ENCODE results near the gene EHF.
A peak's percentile ranks its signal among the peaks of the same experiment; 100 is the strongest.

Gene EHF

DNA sequence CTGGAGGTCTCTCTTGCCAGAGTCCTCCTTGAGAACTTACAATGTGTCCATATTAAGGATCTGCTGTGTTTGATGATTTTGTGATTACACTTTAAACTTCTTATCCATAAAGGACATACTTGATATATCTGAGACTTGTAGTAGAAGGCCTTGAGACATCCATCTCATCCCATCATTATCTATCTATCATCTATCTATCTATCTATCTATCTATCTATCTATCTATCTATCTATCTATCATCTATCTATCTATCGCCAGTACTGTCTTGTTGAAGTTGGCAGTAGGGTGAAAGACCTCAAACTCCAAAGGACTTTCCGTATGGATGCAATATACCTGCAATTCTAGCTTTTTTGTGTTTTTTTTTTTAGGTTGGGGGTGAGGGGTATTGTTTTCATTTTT lies 2.5 kb upstream of the EHF start:
- DNase-seq (ENCODE audit: low spot score in 2 of 2) (no peak), ATAC-seq (replicated peaks; ENCODE audit: extremely low read depth, poor library complexity, severe bottlenecking) (no peak)
- Mint-ChIP-seq H3K4me1 (peaks cover 12% of the 10 kb centered on the region), H3K36me3 (ENCODE audit: insufficient read depth) (no peaks in the 10 kb centered on the region), H3K4me3 (no peak overlapping the region), H3K27me3 (peaks cover 53% of the 10 kb centered on the region), H3K27ac (ENCODE audit: low read depth) (no peak overlapping the region), H3K9me3 (no peaks in the 10 kb centered on the region)

DNA sequence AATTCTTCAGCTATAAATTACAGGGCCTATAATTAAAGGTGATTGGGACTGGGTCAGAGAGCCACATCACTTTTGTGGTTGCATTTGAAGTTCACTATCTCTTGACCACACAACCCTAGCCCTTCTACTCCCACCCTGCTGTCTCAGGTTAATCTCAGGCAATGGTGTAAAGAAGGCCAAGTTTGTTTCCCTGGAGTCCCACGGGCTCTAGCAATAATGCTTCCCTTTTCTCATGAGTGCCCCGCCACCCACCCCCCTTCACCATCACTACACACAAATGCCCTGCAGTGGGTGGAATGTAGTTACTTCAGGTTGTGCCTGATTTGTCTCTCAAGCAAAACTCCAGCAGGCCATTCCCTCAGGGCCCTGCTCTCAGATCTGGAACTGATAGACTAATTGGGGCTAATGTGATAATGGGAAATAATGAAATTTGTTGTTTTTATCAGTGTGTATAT lies 1.8 kb upstream of the EHF start:
- Mint-ChIP-seq H3K27ac (ENCODE audit: low read depth) (no peak overlapping the region), H3K4me3 (no peak overlapping the region), H3K4me1 (peaks cover 17% of the 10 kb centered on the region), H3K9me3 (no peaks in the 10 kb centered on the region), H3K36me3 (ENCODE audit: insufficient read depth) (peaks cover 3% of the 10 kb centered on the region), H3K27me3 (peaks cover 55% of the 10 kb centered on the region)
- DNase-seq (ENCODE audit: low spot score in 2 of 2) (no peak), ATAC-seq (replicated peaks; ENCODE audit: extremely low read depth, poor library complexity, severe bottlenecking) (no peak)

DNA sequence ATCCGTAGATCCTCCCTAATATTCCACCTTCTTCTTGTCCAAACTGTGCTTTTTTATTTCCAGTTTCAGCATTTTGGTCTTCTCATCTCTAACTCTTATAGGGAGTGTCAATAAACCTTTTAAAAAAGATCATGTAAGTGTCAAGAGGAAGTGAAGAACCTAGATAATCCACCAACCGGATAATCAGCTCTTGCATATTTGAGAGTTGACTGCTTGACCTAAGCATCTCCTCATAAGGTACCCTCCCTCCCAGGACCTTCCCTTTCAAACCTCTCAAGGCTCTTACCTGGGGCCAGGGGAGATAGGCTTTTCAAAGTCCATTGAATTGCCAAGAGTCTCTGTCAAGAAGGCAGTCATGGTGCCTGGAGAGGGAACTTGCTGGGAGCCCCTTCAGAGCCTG lies 691 bp upstream of the EHF start:
- DNase-seq (ENCODE audit: low spot score in 2 of 2): no peak
- Mint-ChIP-seq H3K9me3 (no peaks in the 10 kb centered on the region), H3K4me1 (peaks cover 13% of the 10 kb centered on the region), H3K27ac (ENCODE audit: low read depth) (no peak overlapping the region), H3K36me3 (ENCODE audit: insufficient read depth) (peaks cover 3% of the 10 kb centered on the region), H3K27me3 (peaks cover 65% of the 10 kb centered on the region), H3K4me3 (no peak overlapping the region)
- no peak for ATAC-seq (replicated peaks; ENCODE audit: extremely low read depth, poor library complexity, severe bottlenecking)

DNA sequence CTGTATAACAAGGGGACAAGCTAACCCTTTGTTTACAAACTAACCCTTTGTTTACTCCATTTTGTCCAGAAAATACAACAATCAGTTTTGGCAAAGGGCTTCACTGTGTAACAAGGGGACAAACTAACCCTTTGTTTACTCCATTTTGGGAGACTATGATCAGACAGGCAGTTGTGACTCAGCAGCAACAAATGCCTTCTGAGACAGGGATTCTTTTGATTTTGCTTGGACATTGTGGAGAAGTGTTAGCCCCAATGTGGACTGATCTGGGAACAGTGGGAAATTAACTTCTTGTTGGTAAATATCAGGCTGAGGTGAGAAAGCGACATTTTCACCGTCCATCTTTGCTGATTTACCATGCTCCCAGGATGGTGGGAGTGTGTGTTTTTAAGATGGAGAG lies 983 bp downstream of the EHF start:
- Mint-ChIP-seq H3K4me3 (no peak overlapping the region), H3K27ac (ENCODE audit: low read depth) (no peak overlapping the region), H3K27me3 (peaks cover 70% of the 10 kb centered on the region), H3K36me3 (ENCODE audit: insufficient read depth) (peaks cover 3% of the 10 kb centered on the region), H3K9me3 (no peaks in the 10 kb centered on the region), H3K4me1 (peaks cover 13% of the 10 kb centered on the region)
- ATAC-seq (replicated peaks; ENCODE audit: extremely low read depth, poor library complexity, severe bottlenecking) (no peak), DNase-seq (ENCODE audit: low spot score in 2 of 2) (no peak)

DNA sequence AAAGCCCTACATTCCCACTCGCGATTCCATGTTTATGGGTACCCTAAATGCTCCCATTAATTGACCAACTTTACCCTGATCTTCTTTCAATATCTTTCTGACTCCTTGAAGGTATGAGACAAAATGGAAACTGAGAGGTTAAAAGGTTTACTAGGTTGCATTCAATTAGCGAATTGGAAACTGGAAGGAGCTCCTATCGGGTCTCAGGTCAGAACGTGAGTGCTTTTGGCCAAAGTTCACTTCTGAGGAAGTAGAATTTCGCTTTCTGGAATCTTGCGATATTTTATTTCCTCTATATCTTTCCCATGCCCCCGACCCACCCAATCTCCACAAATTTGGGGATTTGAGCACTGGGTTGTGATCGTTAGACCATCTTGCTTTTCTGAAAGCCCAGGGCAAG lies 2.6 kb downstream of the EHF start:
- Mint-ChIP-seq H3K27me3 (peaks cover 70% of the 10 kb centered on the region), H3K4me1 (peaks cover 13% of the 10 kb centered on the region), H3K36me3 (ENCODE audit: insufficient read depth) (peaks cover 3% of the 10 kb centered on the region), H3K9me3 (no peaks in the 10 kb centered on the region), H3K4me3 (peak overlapping the region; percentile 61), H3K27ac (ENCODE audit: low read depth) (no peak overlapping the region)
- ATAC-seq (replicated peaks; ENCODE audit: extremely low read depth, poor library complexity, severe bottlenecking): no peak
- DNase-seq (ENCODE audit: low spot score in 2 of 2): no peak

DNA sequence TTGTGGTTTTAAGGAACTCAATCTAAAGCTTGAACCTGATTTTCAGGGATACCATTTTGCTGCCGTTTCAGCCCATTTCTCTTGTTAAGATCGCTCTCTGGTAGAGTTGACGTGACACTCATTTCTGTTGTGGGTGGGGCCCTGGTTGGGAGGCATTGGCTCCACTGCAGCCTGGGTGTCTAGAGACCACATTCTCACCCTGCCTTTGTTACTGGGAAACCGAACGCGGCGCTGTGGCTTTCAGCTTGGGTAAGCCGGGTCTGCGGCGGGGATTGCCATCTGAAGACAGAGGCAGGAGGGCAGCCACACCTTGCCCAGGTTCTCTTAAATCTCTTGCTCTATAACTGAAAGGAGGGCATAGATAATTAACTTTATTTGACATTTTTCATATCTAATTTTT lies 3.2 kb downstream of the EHF start:
- Mint-ChIP-seq H3K4me3 (peak overlapping the region; percentile 61), H3K4me1 (peaks cover 13% of the 10 kb centered on the region), H3K27ac (ENCODE audit: low read depth) (peak overlapping the region; percentile 12), H3K27me3 (peaks cover 70% of the 10 kb centered on the region), H3K9me3 (no peaks in the 10 kb centered on the region), H3K36me3 (ENCODE audit: insufficient read depth) (peaks cover 3% of the 10 kb centered on the region)
- peak; percentile 34 to 53 for DNase-seq (ENCODE audit: low spot score in 2 of 2)
- ATAC-seq (replicated peaks; ENCODE audit: extremely low read depth, poor library complexity, severe bottlenecking): peak; percentile 86

DNA sequence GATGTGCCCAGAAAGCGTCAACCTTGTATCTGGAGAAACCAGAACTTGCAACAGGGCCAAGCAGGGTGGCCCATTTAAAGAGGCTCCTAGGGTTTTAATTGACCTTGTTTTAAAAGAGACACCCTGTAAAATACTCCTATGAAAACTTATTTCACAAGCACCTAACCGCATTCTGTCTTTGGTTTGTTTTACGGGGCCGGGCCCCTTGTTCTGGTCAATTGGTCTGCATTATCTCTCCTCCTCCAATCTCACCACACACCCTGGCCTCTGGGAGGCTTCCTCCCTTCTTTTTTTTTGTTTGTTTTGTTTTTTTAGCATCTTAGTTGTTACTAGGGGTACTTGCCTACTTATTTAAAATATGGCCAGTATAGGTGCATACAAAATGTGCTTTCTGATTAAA lies 4.7 kb downstream of the EHF start:
- H3K4me3 Mint-ChIP-seq: no peak overlapping the region
- H3K4me1 Mint-ChIP-seq: peaks cover 15% of the 10 kb centered on the region
- DNase-seq (ENCODE audit: low spot score in 2 of 2) (no peak), ATAC-seq (replicated peaks; ENCODE audit: extremely low read depth, poor library complexity, severe bottlenecking) (no peak)
- no peak overlapping the region for H3K27ac Mint-ChIP-seq (ENCODE audit: low read depth)
- H3K27me3 Mint-ChIP-seq: peaks cover 58% of the 10 kb centered on the region
- H3K36me3 Mint-ChIP-seq (ENCODE audit: insufficient read depth): peaks cover 3% of the 10 kb centered on the region
- H3K9me3 Mint-ChIP-seq: no peaks in the 10 kb centered on the region

DNA sequence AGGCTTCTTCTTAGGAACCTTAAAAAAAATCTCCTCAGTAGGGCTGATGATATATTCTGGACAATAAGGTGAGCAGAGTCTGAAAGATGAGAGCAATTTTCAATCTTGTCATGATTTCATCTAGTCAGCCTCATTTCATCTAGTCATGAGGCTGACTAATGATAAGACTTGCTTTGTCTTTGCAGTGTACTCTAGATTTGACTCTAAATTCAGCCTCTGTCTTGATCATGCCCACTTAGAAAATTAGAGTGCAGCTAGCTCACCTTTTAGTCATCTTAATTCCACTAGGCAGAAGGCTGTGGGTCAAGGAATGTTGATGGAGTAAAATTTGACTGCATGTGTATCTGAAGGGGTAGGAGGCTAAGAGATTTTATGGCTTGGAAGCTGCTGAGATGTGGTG lies 5.5 kb downstream of the EHF start:
- Mint-ChIP-seq H3K36me3 (ENCODE audit: insufficient read depth) (peaks cover 3% of the 10 kb centered on the region), H3K27me3 (peaks cover 50% of the 10 kb centered on the region), H3K4me3 (no peak overlapping the region), H3K27ac (ENCODE audit: low read depth) (no peak overlapping the region), H3K4me1 (peaks cover 18% of the 10 kb centered on the region), H3K9me3 (no peaks in the 10 kb centered on the region)
- ATAC-seq (replicated peaks; ENCODE audit: extremely low read depth, poor library complexity, severe bottlenecking) (no peak), DNase-seq (ENCODE audit: low spot score in 2 of 2) (no peak)

DNA sequence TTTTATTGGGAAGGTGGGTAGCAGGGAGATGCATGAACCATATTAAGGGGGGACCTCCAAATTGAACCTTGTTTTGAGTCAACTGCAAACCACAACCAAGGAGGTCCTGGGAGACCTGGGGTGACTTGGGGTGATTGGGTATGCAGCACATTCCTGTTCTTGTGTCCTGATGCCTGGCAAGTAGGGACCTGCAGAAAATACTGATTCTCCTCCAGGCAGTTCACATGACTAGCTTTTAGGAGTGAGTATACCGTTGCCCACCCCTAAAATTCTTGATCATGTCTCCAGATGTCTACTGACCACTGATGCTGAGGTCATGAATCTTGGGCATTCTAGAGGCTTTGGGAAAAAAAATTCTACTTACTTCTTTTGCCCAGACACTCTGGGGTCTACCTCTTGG lies 6.3 kb downstream of the EHF start:
- Mint-ChIP-seq H3K27me3 (peaks cover 42% of the 10 kb centered on the region), H3K4me1 (peaks cover 18% of the 10 kb centered on the region), H3K36me3 (ENCODE audit: insufficient read depth) (peaks cover 3% of the 10 kb centered on the region), H3K27ac (ENCODE audit: low read depth) (no peak overlapping the region), H3K9me3 (no peaks in the 10 kb centered on the region), H3K4me3 (no peak overlapping the region)
- no peak for ATAC-seq (replicated peaks; ENCODE audit: extremely low read depth, poor library complexity, severe bottlenecking)
- DNase-seq (ENCODE audit: low spot score in 2 of 2): no peak

DNA sequence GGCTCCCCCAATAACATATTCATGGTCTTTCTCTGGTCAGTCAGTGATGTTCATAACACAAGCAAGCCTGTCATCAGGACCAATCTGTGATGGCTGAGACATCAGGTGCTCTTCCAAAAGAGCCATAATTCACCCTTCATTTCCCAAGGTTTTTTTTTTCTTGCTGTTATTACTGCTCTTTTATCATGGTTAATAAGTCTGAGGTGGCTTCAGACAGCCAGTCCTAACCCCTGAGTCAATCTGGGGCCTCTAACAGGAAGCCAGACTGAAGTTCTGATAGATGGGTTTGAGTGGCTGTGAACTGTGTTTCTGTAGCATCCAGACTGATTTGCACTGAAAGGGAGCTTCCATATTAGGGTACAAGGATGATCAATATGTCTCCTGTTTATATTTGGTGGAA lies 8.8 kb downstream of the EHF start:
- peaks cover 14% of the 10 kb centered on the region for H3K4me1 Mint-ChIP-seq

DNA sequence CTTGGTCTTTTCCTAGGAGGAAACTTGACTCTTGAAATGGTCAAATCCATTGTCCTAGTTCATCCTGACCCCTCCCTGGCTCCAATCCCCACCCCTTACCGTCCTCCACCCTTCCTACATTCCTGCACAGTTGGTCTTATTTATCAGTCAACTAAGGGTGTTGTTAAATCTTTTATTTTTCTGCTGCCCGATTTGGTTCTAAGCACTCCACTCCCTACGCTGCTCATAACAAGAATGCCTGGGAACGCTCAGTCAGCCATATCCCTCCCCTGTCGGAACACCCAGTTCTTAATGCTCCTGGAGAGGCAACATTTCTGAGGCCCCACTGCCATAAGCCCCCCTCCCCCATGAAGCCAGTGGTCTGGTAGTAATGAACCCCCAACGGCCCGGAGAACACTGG lies 9.7 kb downstream of the EHF start:
- peaks cover 14% of the 10 kb centered on the region for H3K4me1 Mint-ChIP-seq
- H3K9me3 Mint-ChIP-seq: no peaks in the 10 kb centered on the region
- peaks cover 11% of the 10 kb centered on the region for H3K27me3 Mint-ChIP-seq
- H3K36me3 Mint-ChIP-seq (ENCODE audit: insufficient read depth): no peaks in the 10 kb centered on the region
- DNase-seq (ENCODE audit: low spot score in 2 of 2): no peak
- no peak overlapping the region for H3K27ac Mint-ChIP-seq (ENCODE audit: low read depth)
- no peak for ATAC-seq (replicated peaks; ENCODE audit: extremely low read depth, poor library complexity, severe bottlenecking)
- no peak overlapping the region for H3K4me3 Mint-ChIP-seq

More for the DNA sequence above, 8.8 kb downstream of the EHF start:
- no peak overlapping the region for H3K4me3 Mint-ChIP-seq
- H3K27ac Mint-ChIP-seq (ENCODE audit: low read depth): no peak overlapping the region
- no peak for DNase-seq (ENCODE audit: low spot score in 2 of 2)
- H3K9me3 Mint-ChIP-seq: no peaks in the 10 kb centered on the region
- no peaks in the 10 kb centered on the region for H3K36me3 Mint-ChIP-seq (ENCODE audit: insufficient read depth)
- ATAC-seq (replicated peaks; ENCODE audit: extremely low read depth, poor library complexity, severe bottlenecking): no peak
- H3K27me3 Mint-ChIP-seq: peaks cover 18% of the 10 kb centered on the region

DNA sequence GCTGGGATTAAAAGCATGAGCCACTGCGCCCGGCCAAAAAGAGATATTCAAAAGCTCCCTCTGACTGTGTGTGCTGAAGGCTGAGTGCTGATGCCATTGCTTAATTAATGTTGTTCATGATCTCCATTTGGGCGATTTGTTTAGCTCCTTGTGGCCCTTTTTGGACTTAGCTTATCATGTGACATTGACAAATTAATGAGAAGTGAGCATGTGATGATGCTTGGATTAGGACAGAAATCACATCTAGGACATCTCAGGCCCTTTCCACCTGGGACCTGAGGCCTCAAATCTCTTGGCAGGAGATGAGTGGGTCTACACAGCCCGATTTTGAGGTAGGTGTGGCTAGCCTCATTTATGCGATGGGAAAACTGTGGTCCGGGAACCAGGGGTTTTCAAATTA lies 10.4 kb downstream of the EHF start:
- Mint-ChIP-seq H3K4me3 (no peak overlapping the region), H3K27me3 (peaks cover 4% of the 10 kb centered on the region), H3K4me1 (peaks cover 14% of the 10 kb centered on the region), H3K9me3 (no peaks in the 10 kb centered on the region), H3K27ac (ENCODE audit: low read depth) (no peak overlapping the region), H3K36me3 (ENCODE audit: insufficient read depth) (no peaks in the 10 kb centered on the region)
- DNase-seq (ENCODE audit: low spot score in 2 of 2) (no peak), ATAC-seq (replicated peaks; ENCODE audit: extremely low read depth, poor library complexity, severe bottlenecking) (no peak)

DNA sequence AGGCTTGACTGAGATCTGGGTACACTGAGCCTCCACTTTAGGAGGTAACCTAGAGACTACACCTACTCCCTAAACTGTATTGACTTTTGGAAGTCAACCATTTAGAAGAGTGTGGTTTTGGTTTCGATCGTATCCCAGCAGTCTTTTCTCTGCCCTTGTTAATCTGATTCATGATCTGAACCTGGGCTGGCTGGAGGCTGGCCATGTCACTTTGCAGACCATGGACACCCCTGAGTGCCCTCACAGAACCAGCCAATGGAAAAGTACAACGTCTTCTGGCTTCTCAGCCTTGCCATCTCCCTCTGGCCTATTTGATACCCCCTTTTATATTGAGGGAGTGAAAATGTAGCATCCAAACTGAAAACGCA lies 10.8 kb downstream of the EHF start:
- Mint-ChIP-seq H3K4me1 (peaks cover 14% of the 10 kb centered on the region), H3K36me3 (ENCODE audit: insufficient read depth) (no peaks in the 10 kb centered on the region), H3K27ac (ENCODE audit: low read depth) (no peak overlapping the region), H3K9me3 (no peaks in the 10 kb centered on the region), H3K4me3 (no peak overlapping the region), H3K27me3 (no peaks in the 10 kb centered on the region)
- no peak for DNase-seq (ENCODE audit: low spot score in 2 of 2)
- no peak for ATAC-seq (replicated peaks; ENCODE audit: extremely low read depth, poor library complexity, severe bottlenecking)
